ENCODE measurements around the gene TMEM259.

The TMEM259 gene

GRCh38 chr19:1063030-1063908 lies 42.3 kb upstream of the TMEM259 start:
- H3K36me3 ChIP-seq (replicated peaks) = no peaks in the 10 kb centered on the region
- no peak overlapping the region for H3K27ac ChIP-seq
- DNase-seq = no peak
- in situ Hi-C loops (cut with HindIII; ENCODE audit: low pct_ligation_motif_present, low sequenced_read_pairs) = no loop called here
- TF ChIP-seq CTCF (IDR thresholded peaks at IDR 0.05; ENCODE audit: low read depth, low read length, missing control alignments) = no peak
- no peaks in the 10 kb centered on the region for H3K27me3 ChIP-seq (replicated peaks)
- H3K4me3 ChIP-seq (ENCODE audit: low read depth, low read length) = no peak overlapping the region

GRCh38 chr19:1062387-1063029 lies 41.6 kb upstream of the TMEM259 start:
- no peak for DNase-seq
- Histone ChIP-seq H3K36me3 (replicated peaks) (no peaks in the 10 kb centered on the region), H3K27me3 (replicated peaks) (no peaks in the 10 kb centered on the region), H3K27ac (no peak overlapping the region), H3K4me3 (ENCODE audit: low read depth, low read length) (no peak overlapping the region)
- no peak for TF ChIP-seq CTCF (IDR thresholded peaks at IDR 0.05; ENCODE audit: low read depth, low read length, missing control alignments)
- in situ Hi-C loops (cut with HindIII; ENCODE audit: low pct_ligation_motif_present, low sequenced_read_pairs) = no loop called here

GRCh38 chr19:1061987-1062386 lies 41.1 kb upstream of the TMEM259 start:
- no peaks in the 10 kb centered on the region for H3K27me3 ChIP-seq (replicated peaks)
- H3K4me3 ChIP-seq (ENCODE audit: low read depth, low read length) = no peak overlapping the region
- no peak for TF ChIP-seq CTCF (IDR thresholded peaks at IDR 0.05; ENCODE audit: low read depth, low read length, missing control alignments)

GRCh38 chr19:1060689-1061088 lies 39.8 kb upstream of the TMEM259 start:
- TF ChIP-seq CTCF (IDR thresholded peaks at IDR 0.05; ENCODE audit: low read depth, low read length, missing control alignments) = no peak
- Histone ChIP-seq H3K27me3 (replicated peaks) (no peaks in the 10 kb centered on the region), H3K36me3 (replicated peaks) (no peaks in the 10 kb centered on the region), H3K4me3 (ENCODE audit: low read depth, low read length) (no peak overlapping the region), H3K27ac (no peak overlapping the region)
- in situ Hi-C loops (cut with HindIII; ENCODE audit: low pct_ligation_motif_present, low sequenced_read_pairs) = no loop called here
- no peak for DNase-seq

More at GRCh38 chr19:1061987-1062386, 41.1 kb upstream of the TMEM259 start:
- H3K36me3 ChIP-seq (replicated peaks) = no peaks in the 10 kb centered on the region
- DNase-seq = no peak
- in situ Hi-C loops (cut with HindIII; ENCODE audit: low pct_ligation_motif_present, low sequenced_read_pairs) = no loop called here
- H3K27ac ChIP-seq = no peak overlapping the region

GRCh38 chr19:1058112-1058511 lies 37.2 kb upstream of the TMEM259 start:
- H3K4me3 ChIP-seq (ENCODE audit: low read depth, low read length) = no peak overlapping the region
- no peaks in the 10 kb centered on the region for H3K27me3 ChIP-seq (replicated peaks)
- no peaks in the 10 kb centered on the region for H3K36me3 ChIP-seq (replicated peaks)
- in situ Hi-C loops (cut with HindIII; ENCODE audit: low pct_ligation_motif_present, low sequenced_read_pairs) = no loop called here
- H3K27ac ChIP-seq = no peak overlapping the region
- TF ChIP-seq CTCF (IDR thresholded peaks at IDR 0.05; ENCODE audit: low read depth, low read length, missing control alignments) = no peak
- DNase-seq = no peak

Data from brain microvascular endothelial cell (primary cell).